Mesendoderm (in vitro differentiated cells): ENCODE data around the gene CYP26B1.

Experiments
- DNase-seq: peaks from one replicate; pipeline ENCODE4 v3.0.0; 2013
- H2AK5ac ChIP-seq: 2 replicates; pipeline ENCODE4 v1.6.1; 2013; ENCODE audit warnings: low read length, inconsistent platforms
- H2BK120ac ChIP-seq: 2 replicates; pipeline ENCODE4 v1.6.1; 2013; ENCODE audit warnings: low read depth, mild to moderate bottlenecking, low read length, moderate library complexity, mixed read lengths
- H2BK15ac ChIP-seq: replicated peaks from 2 replicates; pipeline ENCODE4 v1.6.1; 2013; ENCODE audit warnings: low read depth, mild to moderate bottlenecking, moderate library complexity
- H2BK5ac ChIP-seq: 2 replicates; pipeline ENCODE4 v1.6.1; 2013; ENCODE audit warnings: low read length, inconsistent platforms
- H3K18ac ChIP-seq: 2 replicates; pipeline ENCODE4 v1.6.1; 2013; ENCODE audit warnings: mild to moderate bottlenecking, low read length, mixed read lengths
- H3K23ac ChIP-seq: one replicate; pipeline ENCODE4 v1.6.1; 2013; ENCODE audit warnings: low read length
- H3K27ac ChIP-seq: 2 replicates; pipeline ENCODE4 v1.5.1; 2013; ENCODE audit warnings: low read depth, mild to moderate bottlenecking, inconsistent platforms, low read length, moderate library complexity
- H3K27me3 ChIP-seq: 2 replicates; pipeline ENCODE4 v1.6.1; 2013; ENCODE audit warnings: low read length, control low read depth, mild to moderate bottlenecking, inconsistent platforms; ENCODE audit not compliant: insufficient read depth, poor library complexity
- H3K36me3 ChIP-seq: 2 replicates; pipeline ENCODE4 v1.6.1; 2013; ENCODE audit warnings: low read length, inconsistent platforms; ENCODE audit not compliant: control insufficient read depth, insufficient read depth
- H3K4ac ChIP-seq: one replicate; pipeline ENCODE4 v1.6.1; 2013; ENCODE audit warnings: low read depth, mild to moderate bottlenecking, low read length, moderate library complexity
- H3K4me1 ChIP-seq: 2 replicates; pipeline ENCODE4 v1.6.1; 2013; ENCODE audit warnings: low read depth, low read length, inconsistent platforms; ENCODE audit not compliant: control insufficient read depth
- H3K4me2 ChIP-seq: 2 replicates; pipeline ENCODE4 v1.6.1; 2013; ENCODE audit warnings: low read length
- H3K4me3 ChIP-seq: 2 replicates; pipeline ENCODE4 v1.5.1; 2013; ENCODE audit warnings: mild to moderate bottlenecking, low read length
- H3K56ac ChIP-seq: one replicate; pipeline ENCODE4 v1.6.1; 2013; ENCODE audit warnings: low read length
- H3K79me1 ChIP-seq: 2 replicates; pipeline ENCODE4 v1.6.1; 2013; ENCODE audit warnings: low read length, inconsistent platforms
- H3K79me2 ChIP-seq: 2 replicates; pipeline ENCODE4 v1.6.1; 2013; ENCODE audit warnings: mild to moderate bottlenecking, low read length; ENCODE audit not compliant: control insufficient read depth, insufficient read depth
- H3K9ac ChIP-seq: 2 replicates; pipeline ENCODE4 v1.6.1; 2013; ENCODE audit warnings: low read length, inconsistent platforms
- H4K5ac ChIP-seq: one replicate; pipeline ENCODE4 v1.6.1; 2013; ENCODE audit warnings: low read length
- H4K8ac ChIP-seq: one replicate; pipeline ENCODE4 v1.6.1; 2013; ENCODE audit warnings: low read depth, mild to moderate bottlenecking, control low read depth, low read length, moderate library complexity
- WGBS: extraction: QIAGEN DNeasy Blood & Tissue Kit; methylation state at CpG from one replicate; pipeline ENCODE4 v1.1.7; 2013; ENCODE audit warnings: low lambda C conversion rate, missing lambda C conversion rate; ENCODE audit not compliant: insufficient coverage; ENCODE audit errors: extremely low coverage; 5-methylcytosine and 5-hydroxymethylcytosine counted together

Gene CYP26B1

DNA sequence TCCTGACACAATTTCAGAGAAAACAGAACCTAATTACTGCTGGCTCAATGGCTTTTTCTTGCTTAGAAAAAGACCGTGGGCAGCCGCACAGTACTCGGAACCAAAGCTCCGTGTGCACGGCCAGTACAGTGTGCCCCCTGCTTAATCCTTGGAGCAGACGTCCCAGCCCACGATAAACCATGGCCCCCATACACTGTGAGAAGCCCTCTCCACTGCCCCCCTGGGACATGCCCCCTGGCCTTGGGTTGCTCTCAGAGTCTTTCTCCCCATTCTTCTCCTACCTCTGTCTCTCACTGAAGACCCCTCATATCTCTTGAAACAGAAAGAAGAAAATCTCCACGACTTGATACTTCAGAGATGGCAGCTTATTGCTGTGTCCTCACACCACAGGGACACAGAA, 44.0 kb downstream of the CYP26B1 start:
- H4K8ac ChIP-seq, result no peak overlapping the region
- H3K27ac ChIP-seq, result no peak overlapping the region
- no CpG with 5 or more reads among the region's 8 CpGs for WGBS
- H2BK120ac ChIP-seq, result no peak overlapping the region
- no peak overlapping the region for H3K4me3 ChIP-seq
- no peak overlapping the region for H2BK15ac ChIP-seq
- H3K4me1 ChIP-seq, result no peaks in the 10 kb centered on the region
- H3K23ac ChIP-seq, result no peak overlapping the region
- no peak overlapping the region for H3K4ac ChIP-seq
- no peak overlapping the region for H3K4me2 ChIP-seq
- no peaks in the 10 kb centered on the region for H3K27me3 ChIP-seq
- H2BK5ac ChIP-seq, result no peak overlapping the region
- H3K36me3 ChIP-seq, result no peaks in the 10 kb centered on the region
- no peak overlapping the region for H4K5ac ChIP-seq
- H2AK5ac ChIP-seq, result no peak overlapping the region
- H3K56ac ChIP-seq, result no peak overlapping the region
- no peaks in the 10 kb centered on the region for H3K79me2 ChIP-seq
- H3K79me1 ChIP-seq, result no peaks in the 10 kb centered on the region
- no peak overlapping the region for H3K18ac ChIP-seq
- no peak overlapping the region for H3K9ac ChIP-seq
- DNase-seq, result no peak

DNA sequence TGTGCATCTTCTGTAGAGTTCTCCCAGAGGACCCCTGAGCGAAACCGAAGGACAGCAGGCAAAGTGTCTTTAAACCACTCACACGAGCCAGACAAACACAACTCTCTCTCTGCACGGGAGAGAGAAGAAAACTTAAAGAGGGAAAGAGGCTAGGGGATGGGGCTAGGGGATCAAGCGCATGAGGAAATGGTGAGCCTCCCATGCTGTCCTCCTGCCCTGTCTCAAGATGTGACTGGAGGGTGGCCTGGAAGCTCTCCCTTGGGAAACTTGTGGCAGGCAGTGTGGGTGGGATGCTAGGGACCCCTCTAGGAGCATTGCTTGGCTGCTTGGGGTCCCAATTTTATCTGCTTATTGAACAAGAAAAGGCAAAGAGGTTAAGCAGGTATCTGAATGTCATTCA, 44.5 kb downstream of the CYP26B1 start:
- H3K4me2 ChIP-seq, result no peak overlapping the region
- no peak overlapping the region for H2BK15ac ChIP-seq
- no peak overlapping the region for H2AK5ac ChIP-seq
- DNase-seq, result no peak
- no peak overlapping the region for H3K23ac ChIP-seq
- H4K8ac ChIP-seq, result no peak overlapping the region
- H3K4me3 ChIP-seq, result no peak overlapping the region
- no peak overlapping the region for H4K5ac ChIP-seq
- H3K27ac ChIP-seq, result no peak overlapping the region
- H3K79me1 ChIP-seq, result no peaks in the 10 kb centered on the region
- no peak overlapping the region for H2BK120ac ChIP-seq
- no peaks in the 10 kb centered on the region for H3K4me1 ChIP-seq
- H3K27me3 ChIP-seq, result no peaks in the 10 kb centered on the region
- H3K18ac ChIP-seq, result no peak overlapping the region
- no peak overlapping the region for H3K56ac ChIP-seq
- H2BK5ac ChIP-seq, result no peak overlapping the region
- no peak overlapping the region for H3K4ac ChIP-seq
- H3K79me2 ChIP-seq, result no peaks in the 10 kb centered on the region
- no peak overlapping the region for H3K9ac ChIP-seq
- H3K36me3 ChIP-seq, result no peaks in the 10 kb centered on the region
- WGBS, result no CpG with 5 or more reads among the region's 5 CpGs

DNA sequence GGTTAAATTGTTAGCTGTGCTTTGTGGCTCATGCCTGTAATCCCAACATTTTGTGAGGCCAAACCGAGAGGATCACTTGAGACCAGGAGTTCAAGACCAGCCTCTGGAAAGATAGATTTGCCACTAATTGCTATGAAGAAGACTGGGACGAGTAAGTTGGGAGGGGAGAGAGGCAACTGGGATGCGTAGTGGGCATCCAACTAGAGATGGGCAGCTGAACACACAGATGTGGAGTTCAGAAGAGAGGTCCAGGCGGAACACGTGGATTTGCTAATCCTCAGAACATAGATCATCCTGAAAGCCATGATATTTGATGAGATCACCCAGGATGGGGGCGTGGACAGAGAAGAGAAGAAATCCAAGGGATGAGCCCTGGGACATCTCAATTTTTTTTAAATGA, 48.7 kb downstream of the CYP26B1 start:
- Histone ChIP-seq H4K8ac (no peak overlapping the region), H2BK120ac (no peak overlapping the region), H3K36me3 (no peaks in the 10 kb centered on the region), H3K27ac (no peak overlapping the region), H2BK15ac (no peak overlapping the region), H2AK5ac (no peak overlapping the region), H3K18ac (no peak overlapping the region), H3K79me1 (no peaks in the 10 kb centered on the region), H3K27me3 (no peaks in the 10 kb centered on the region), H3K4me3 (no peak overlapping the region), H2BK5ac (no peak overlapping the region), H3K56ac (no peak overlapping the region), H3K9ac (no peak overlapping the region), H3K23ac (no peak overlapping the region), H3K4me1 (no peaks in the 10 kb centered on the region), H3K4ac (no peak overlapping the region), H3K79me2 (no peaks in the 10 kb centered on the region), H3K4me2 (no peak overlapping the region), H4K5ac (no peak overlapping the region)
- no peak for DNase-seq
- no CpG with 5 or more reads among the region's 6 CpGs for WGBS

DNA sequence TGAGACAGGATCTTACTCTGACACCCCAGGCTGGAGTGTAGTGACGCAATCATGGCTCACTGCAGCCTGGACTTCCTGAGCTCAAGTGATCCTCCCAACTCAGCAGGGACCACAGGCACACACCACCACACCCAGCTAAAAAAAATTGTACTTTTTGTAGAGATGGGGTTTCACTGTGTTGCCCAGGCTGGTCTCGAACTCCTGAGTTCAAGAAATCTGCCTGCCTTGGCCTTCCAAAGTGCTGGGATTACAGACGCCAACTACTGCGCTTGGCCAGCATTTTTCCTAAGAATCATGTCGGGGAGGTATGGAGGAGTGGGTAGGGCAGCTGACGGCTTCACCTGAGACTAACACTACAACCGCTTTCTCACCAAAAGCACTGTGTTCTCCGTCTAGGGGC, 50.4 kb downstream of the CYP26B1 start:
- H3K18ac ChIP-seq, result no peak overlapping the region
- no peak overlapping the region for H3K27ac ChIP-seq
- no peak overlapping the region for H2BK15ac ChIP-seq
- no peak overlapping the region for H3K56ac ChIP-seq
- no peak overlapping the region for H3K4me3 ChIP-seq
- no peak for DNase-seq
- H3K23ac ChIP-seq, result no peak overlapping the region
- H3K9ac ChIP-seq, result no peak overlapping the region
- no CpG with 5 or more reads among the region's 8 CpGs for WGBS
- H3K79me1 ChIP-seq, result no peaks in the 10 kb centered on the region
- no peak overlapping the region for H2BK5ac ChIP-seq
- no peak overlapping the region for H2BK120ac ChIP-seq
- H3K4ac ChIP-seq, result no peak overlapping the region
- no peaks in the 10 kb centered on the region for H3K4me1 ChIP-seq
- no peaks in the 10 kb centered on the region for H3K36me3 ChIP-seq
- no peaks in the 10 kb centered on the region for H3K79me2 ChIP-seq
- no peaks in the 10 kb centered on the region for H3K27me3 ChIP-seq
- H4K5ac ChIP-seq, result no peak overlapping the region
- H3K4me2 ChIP-seq, result no peak overlapping the region
- H4K8ac ChIP-seq, result no peak overlapping the region
- H2AK5ac ChIP-seq, result no peak overlapping the region

DNA sequence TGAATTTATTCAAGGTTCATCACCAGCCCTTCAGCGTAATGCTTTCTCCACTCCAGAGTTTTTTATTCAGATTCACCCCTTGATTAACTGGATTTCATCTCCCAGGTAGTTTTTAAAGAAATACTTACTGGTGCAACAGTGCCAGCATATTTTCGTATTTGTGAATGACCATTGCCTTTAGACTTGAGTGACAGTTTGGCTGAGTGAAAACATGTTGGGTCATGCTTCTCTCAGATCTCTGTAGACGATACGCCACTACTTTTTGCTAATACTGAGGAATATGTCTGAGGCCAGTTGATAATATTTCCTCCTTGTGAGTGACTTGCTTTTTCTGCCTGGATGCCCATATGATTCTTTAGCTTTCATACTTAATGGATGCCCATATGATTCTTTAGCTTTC, 51.5 kb downstream of the CYP26B1 start:
- Histone ChIP-seq H4K8ac (no peak overlapping the region), H2BK15ac (no peak overlapping the region), H3K18ac (no peak overlapping the region), H3K79me2 (no peaks in the 10 kb centered on the region), H3K4me3 (no peak overlapping the region), H3K23ac (no peak overlapping the region), H2AK5ac (no peak overlapping the region), H2BK120ac (no peak overlapping the region), H3K27ac (no peak overlapping the region), H3K4me2 (no peak overlapping the region), H4K5ac (no peak overlapping the region), H3K4ac (no peak overlapping the region), H3K27me3 (no peaks in the 10 kb centered on the region), H2BK5ac (no peak overlapping the region), H3K79me1 (no peaks in the 10 kb centered on the region), H3K56ac (no peak overlapping the region), H3K9ac (no peak overlapping the region), H3K36me3 (no peaks in the 10 kb centered on the region), H3K4me1 (no peaks in the 10 kb centered on the region)
- WGBS, result no CpG with 5 or more reads among the region's 4 CpGs
- DNase-seq, result no peak

DNA sequence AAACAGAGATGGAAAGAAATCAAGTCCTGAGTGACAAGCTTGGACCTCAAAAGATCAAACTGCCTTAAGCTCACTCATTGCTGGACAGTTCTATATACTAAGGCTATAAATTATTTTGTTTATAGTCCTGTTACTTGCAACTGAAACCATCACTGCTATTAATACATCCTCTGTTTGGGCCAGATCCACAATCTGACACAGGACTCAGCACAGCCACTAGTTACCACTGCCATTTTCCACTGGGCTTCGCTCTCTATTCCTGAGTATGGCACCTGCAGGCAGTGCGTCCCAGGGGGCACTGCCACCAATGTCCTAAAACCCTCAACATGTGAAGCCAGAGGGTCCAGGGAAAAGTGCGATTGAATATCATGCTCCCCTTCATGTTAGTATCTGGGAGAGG, 52.3 kb downstream of the CYP26B1 start:
- no peak overlapping the region for H4K8ac ChIP-seq
- no peak overlapping the region for H2BK15ac ChIP-seq
- no peak overlapping the region for H2BK5ac ChIP-seq
- H3K79me2 ChIP-seq, result no peaks in the 10 kb centered on the region
- H3K23ac ChIP-seq, result no peak overlapping the region
- H3K4ac ChIP-seq, result no peak overlapping the region
- H2BK120ac ChIP-seq, result no peak overlapping the region
- H3K9ac ChIP-seq, result no peak overlapping the region
- no peaks in the 10 kb centered on the region for H3K36me3 ChIP-seq
- no peaks in the 10 kb centered on the region for H3K79me1 ChIP-seq
- no peak overlapping the region for H2AK5ac ChIP-seq
- no peak overlapping the region for H3K27ac ChIP-seq
- no peak overlapping the region for H4K5ac ChIP-seq
- no peak overlapping the region for H3K18ac ChIP-seq
- no peaks in the 10 kb centered on the region for H3K27me3 ChIP-seq
- H3K56ac ChIP-seq, result no peak overlapping the region
- WGBS, result no CpG with 5 or more reads among the region's 3 CpGs
- no peaks in the 10 kb centered on the region for H3K4me1 ChIP-seq
- no peak overlapping the region for H3K4me3 ChIP-seq
- DNase-seq, result no peak
- H3K4me2 ChIP-seq, result no peak overlapping the region
